NCI-H1092 (cell line): ENCODE results near the gene DIAPH3.

ENCODE experiments used
- DNase-seq: peaks from one replicate; lab custom pipeline; 2025; lab: John Stamatoyannopoulos, UW

DIAPH3 gene

DNA sequence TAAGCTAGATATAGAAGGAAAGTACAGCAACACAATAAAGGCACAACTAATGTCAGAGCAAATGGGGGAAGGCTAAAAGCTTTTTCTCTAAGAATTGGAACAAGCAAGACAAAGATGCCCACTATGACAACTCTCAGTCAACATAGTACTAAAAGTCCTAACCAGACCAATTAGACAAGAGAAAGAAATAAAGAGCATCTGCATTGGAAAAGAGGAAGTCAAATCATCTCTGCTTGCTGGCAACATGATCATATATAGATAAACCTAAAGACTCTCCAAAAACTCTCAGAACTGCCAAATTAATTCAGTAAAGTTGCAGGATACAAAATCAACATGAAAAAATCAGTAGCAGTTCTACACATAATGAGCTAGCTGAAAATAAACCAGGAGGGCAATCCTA lies 542.0 kb downstream of the DIAPH3 start:
- DNase-seq: no peak
